Measurements from ENCODE around the gene HS1BP3.
A peak's percentile ranks its signal among the peaks of the same experiment; 100 is the strongest.

The HS1BP3 gene

GRCh38 chr2:20675701-20676352, 24.9 kb upstream of the HS1BP3 start:
- DNase-seq, result no peak

DNA sequence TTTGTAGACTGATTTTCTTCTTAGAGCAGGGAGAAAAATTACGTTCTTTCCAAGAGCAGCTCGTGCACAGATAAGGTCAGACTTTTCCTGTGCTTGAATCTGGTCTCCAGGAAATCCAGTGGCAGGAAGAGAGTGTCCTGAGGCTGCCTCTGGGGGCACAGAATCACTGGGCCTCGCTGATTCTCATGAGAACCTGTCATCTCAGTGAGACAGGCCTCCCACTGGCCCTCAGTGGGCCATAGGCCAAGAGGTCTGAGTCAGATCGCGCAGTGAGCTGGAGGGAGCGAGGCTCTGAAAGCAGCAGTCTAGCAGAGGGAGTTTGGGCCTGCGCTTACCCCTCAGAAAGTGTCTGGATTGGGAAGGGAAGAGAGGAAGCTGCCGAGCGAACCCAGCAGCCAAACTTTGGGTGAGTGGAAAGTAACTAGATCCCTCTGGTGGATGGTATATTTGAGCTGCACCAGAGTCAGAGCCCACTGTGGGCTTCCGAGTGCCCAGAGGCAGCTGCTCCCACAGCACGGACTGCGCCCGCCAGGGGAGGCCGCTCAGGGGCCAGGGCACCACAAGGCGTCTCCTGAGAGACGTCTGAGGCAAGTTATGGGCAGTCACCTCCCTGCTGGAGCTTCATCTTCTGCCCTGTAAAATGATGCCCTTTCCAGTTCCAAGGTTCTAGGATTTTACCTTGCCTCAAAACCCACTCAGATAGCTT, 24.2 kb upstream of the HS1BP3 start:
- DNase-seq, result peak in 1 of 51 donors; percentile 12

DNA sequence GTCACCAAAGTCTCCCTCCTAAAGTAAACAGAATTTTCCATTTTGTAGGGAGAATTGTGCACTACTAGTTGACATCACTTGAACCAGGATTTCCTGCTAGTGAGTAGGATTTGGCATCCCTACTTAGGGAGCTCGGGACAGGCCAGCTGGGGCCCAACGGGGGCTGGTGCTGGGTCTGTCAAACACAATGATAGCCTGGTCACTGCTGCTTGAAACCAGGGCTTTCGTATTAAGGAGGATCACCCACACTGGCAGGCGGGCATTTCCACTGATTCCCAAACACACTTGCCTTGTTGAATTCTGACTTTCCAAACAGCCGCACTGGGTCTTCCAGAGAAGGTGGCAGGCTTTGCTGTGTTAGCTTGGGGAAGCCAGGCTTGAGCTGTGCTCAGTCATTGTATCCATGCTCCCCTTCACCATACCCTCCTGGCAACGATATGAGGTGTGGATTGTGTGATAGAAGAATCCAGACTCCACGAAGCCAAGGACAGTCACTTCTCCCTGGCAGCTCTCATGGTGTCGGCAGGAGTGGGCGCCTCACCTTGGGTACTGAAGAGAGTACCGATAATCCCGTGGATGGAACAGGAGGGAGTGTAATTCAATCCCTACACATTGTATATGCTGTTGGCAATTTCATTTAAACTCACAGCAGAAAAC, 23.5 kb upstream of the HS1BP3 start:
- no peak for DNase-seq

DNA sequence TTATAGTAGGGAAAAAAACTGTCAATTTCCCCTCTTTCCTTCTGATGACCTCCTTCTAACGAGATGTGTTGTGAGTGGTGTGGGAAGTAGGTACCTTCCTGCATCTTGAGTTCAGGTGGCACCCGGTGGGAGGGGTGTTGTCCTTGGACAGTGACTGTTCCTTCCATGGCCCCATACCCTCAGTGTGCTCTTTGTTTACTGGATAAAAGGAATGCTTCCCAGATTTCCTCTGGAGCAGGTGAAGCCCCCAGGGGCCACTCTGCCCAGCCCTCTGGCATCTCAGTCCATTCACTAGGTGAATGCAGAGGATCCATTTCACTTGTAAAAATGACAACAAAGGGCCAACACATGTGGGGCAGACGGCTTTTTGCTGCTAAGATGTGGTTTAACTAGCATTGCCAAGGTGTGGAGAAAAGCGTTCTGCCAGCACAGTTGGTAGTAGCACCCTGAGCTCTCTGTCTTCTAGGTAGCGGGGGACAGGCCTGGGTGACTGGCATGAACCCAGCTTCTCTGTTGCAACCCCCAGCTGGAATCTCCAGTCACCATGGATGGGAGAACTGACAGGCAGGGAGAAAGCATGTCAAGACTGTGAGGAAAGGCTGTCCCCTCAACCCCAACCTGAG, 22.9 kb upstream of the HS1BP3 start:
- DNase-seq, result no peak

DNA sequence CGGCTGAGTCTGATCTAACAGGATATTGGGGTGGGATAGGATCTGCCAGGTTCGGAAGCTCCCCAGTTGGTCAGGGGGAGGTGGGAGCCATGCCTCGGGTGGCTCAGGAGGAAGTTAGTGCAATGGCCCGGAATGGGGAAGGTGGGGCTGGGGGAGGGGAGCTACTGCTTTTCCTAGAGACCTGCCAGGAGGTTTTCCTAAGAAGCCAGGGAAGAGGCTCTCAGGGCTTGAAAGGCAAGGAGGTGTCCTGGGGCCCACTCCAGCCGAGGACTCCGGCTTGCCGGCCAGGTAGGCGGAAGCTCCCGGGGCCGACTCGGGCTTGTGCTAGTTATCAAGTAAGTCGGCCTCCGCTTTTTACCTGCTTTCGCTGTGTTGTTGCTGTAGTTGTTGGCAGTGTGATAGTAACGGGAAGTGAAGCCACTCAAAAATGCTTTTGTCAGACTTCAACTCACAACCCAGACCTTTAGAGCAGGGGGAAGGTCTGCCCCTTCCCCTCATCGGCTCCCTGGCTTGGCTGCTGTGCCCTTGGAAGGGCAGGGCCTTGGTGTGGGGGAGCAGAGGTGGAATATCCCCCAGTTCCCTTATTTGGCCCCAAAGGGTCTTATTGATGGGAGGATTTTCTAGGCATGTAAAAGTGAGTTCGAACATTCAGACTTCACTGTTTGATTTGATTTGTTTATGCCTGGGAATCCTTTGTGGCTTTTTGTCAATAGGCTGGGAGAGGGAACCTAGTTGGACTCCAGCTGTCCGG, 21.5 kb upstream of the HS1BP3 start:
- no peak for DNase-seq

DNA sequence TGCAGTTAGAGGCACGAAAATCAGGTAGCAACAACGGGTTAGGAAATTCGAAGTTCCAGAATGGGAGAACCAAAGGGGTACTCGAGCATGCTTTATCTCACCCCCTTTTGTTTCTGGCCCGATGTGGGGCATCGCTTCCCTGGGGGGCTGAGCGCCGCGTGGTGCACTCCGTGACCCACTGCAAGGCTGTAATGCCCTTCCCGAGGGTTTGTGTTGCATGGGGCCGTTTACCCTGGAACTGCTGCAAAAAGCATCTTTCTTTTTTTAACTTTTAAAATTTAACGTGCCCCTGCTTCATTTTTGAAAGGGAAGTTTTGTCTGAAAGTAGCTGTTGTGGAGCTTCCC, 20.8 kb upstream of the HS1BP3 start:
- no peak for DNase-seq

DNA sequence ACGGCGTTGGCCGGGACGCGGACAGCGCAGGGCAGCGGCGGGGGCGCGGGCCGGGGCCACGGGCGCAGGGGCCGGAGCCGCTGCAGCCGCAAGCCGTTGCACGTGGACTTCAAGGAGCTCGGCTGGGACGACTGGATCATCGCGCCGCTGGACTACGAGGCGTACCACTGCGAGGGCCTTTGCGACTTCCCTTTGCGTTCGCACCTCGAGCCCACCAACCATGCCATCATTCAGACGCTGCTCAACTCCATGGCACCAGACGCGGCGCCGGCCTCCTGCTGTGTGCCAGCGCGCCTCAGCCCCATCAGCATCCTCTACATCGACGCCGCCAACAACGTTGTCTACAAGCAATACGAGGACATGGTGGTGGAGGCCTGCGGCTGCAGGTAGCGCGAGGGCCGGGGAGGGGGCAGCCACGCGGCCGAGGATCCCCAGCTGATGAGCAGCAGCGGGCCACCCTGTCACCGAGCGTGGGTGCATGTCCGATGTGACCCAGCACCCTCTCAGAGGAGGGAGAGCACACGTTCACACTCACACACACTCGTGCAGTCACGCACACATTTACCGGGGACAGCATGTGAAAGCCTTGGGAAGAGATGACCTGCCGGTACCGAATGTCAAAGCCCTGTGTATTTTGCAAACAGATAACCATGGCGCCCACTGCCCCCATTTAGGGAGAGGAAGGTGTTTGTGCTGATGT, 20.3 kb upstream of the HS1BP3 start:
- no peak for DNase-seq

DNA sequence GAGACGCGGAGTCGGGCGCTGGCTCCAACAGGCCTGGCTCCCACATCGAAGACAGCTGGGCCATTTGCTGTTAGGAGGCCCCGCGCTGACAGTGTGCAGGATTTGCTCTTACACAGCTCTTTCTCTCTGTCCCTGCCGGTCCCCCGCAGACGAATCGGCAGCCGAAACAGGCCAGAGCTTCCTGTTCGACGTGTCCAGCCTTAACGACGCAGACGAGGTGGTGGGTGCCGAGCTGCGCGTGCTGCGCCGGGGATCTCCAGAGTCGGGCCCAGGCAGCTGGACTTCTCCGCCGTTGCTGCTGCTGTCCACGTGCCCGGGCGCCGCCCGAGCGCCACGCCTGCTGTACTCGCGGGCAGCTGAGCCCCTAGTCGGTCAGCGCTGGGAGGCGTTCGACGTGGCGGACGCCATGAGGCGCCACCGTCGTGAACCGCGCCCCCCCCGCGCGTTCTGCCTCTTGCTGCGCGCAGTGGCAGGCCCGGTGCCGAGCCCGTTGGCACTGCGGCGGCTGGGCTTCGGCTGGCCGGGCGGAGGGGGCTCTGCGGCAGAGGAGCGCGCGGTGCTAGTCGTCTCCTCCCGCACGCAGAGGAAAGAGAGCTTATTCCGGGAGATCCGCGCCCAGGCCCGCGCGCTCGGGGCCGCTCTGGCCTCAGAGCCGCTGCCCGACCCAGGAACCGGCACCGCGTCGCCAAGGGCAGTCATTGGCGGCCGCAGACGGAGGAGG, 19.6 kb upstream of the HS1BP3 start:
- DNase-seq, result no peak

- DNase-seq, result no peak
Observed at GRCh38 chr2:20669562-20670314, 18.8 kb upstream of the HS1BP3 start.

DNA sequence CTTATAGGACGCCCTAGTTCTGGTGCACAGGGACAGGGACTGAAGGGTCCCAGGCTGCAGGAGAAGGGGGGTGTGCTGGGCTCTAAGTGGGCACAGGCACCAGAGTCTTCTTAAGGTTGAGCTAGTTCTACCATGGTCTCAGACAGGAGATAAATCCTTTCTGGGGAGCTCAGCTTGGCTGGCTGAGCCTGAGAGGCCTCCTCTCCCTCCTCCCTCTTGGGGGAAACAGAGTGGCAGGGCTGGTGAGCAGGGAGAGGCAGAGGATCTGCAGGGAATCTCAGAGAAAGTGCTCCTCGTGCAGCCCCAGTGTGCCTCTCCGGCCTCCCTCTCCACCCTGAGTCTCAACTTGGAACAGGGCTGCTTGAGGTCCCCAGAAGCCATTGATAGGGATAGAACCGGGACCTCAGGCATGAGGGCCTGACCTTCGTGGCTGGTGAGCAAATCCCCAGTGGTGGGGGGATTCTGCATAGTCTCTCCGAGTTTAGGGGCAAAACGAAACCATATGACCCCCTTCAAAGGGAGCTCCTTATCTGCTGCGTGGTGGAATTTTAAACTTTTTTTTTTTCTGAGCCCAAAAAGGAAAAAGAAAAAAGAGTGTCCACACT, 18.1 kb upstream of the HS1BP3 start:
- no peak for DNase-seq

GRCh38 chr2:20668451-20668850, 17.6 kb upstream of the HS1BP3 start:
- DNase-seq, result no peak

GRCh38 chr2:20667531-20668401, 16.9 kb upstream of the HS1BP3 start:
- no peak for DNase-seq

GRCh38 chr2:20667151-20667530, 16.2 kb upstream of the HS1BP3 start:
- DNase-seq, result peak in 1 of 51 donors; percentile 12

- no peak for DNase-seq
Observed at GRCh38 chr2:20666304-20667150, 15.6 kb upstream of the HS1BP3 start, which contains the start of gene GDF7. TSS of gene GDF7 (plus strand) at chr2:20667144. CDS start at chr2:20667240, 96 bp downstream.

DNA sequence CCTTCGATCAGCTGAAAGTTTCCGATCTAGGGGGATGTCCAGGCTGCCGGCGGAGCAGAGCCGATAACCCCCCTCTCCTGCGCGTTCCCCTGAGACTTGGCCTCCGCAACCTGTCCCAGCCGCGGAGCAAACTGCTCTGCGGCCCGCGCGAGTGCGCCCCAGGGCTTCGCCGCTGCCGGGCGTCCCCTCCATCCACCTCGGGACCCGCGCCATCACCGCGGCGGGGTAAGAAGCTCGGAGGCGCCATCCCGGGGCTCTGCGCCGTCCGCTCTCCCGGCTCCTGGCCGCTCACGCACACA, 15.1 kb upstream of the HS1BP3 start:
- no peak for DNase-seq

DNA sequence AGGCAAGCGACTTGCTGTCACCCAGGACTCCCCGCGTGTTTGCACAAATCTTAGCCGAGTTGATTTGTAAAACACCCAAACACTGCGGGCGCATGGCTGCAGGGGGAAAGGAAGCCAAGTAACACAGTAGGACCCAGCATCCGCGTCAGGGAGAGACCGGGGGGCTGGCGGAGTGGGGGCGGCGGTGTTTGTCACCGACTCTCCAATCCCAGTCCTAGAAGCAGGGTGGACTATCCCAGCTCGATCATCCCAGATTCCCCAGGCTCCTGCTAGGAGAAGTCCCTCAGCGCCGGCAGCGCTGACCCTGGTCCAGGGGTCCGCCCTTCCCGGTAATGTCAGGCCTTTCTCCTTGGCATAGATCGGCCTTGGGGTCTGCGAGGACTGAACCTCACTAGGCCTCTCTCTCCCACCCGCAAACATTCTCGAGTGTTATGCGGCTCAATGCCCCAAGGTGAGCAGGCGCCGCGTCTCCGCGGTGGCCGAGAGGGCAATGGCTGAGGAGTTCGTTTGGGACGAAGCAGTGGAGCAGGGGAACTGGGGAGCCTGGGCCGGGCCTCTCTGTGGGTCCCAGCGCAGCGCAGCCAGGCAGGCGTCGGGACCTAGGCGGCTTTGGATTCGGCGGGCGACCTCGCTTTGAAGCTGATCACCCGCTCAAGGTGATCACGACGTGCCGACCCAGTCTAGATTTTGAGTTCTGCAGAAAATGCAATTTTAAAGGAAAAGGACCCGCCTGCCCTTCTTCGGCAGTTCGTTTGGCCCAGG, 14.5 kb upstream of the HS1BP3 start:
- DNase-seq, result no peak

Measured in hypothalamus (tissue), 51 donors.